22Rv1 (cell line): Measurements from ENCODE around the gene MBP.

ENCODE experiments used
- CTCF ChIP-seq: fragments of 450-650 bp; IDR thresholded peaks from 2 replicates; pipeline ENCODE4 v1.5.1; 2017; ENCODE audit warnings: mild to moderate bottlenecking
- ZFX ChIP-seq: fragments of 450-650 bp; IDR thresholded peaks from 2 replicates; pipeline ENCODE4 v1.6.1; 2017; ENCODE audit warnings: antibody characterized with exemption, borderline replicate concordance

GRCh38 chr18:77001979-77002378 lies 130.6 kb downstream of the MBP start:
- no peak for TF ChIP-seq CTCF
- TF ChIP-seq ZFX = no peak
